GM12878 (cell line): ENCODE results near the gene PTPRM. TPM values are rescaled to one million over a fixed set of nuclear protein-coding genes. Genes with fewer than 3 reads are reported as not detected.

Source experiments
- ATAC-seq: fragments of 200-7000 bp; cut with Tn5 transposase; 3 replicates; pipeline ENCODE4 v1.9.1; 2020; ENCODE audit warnings: mild to moderate bottlenecking, moderate library complexity
- BruUV-seq: library from RNA; stranded (reverse); fragments of 400-500 nt; replicated peaks from 2 replicates; lab custom pipeline; 2021; lab: Mats Ljungman, UMichigan
- CTCF ChIA-PET: fragments of 300-600 bp; sonication (Branson Sonifier 250); formaldehyde crosslinking; extraction: SDS; loops from one replicate; lab custom pipeline; 2021; ENCODE audit warnings: inconsistent platforms; lab: Yijun Ruan, JAX
- POLR2A ChIA-PET: fragments of 350-600 bp; formaldehyde crosslinking; extraction: SDS; loops from one replicate; lab custom pipeline; 2021; ENCODE audit warnings: inconsistent platforms; lab: Charles Lee
- RAD21 ChIA-PET: fragments of 300-600 bp; sonication (Branson Sonifier 250); formaldehyde crosslinking; loops from one replicate; lab custom pipeline; 2023; ENCODE audit warnings: antibody characterized with exemption; ENCODE audit not compliant: unreplicated experiment; lab: Charles Lee
- SMC1A ChIA-PET: fragments of 300-600 bp; sonication (Branson Sonifier 250); formaldehyde crosslinking; loops from one replicate; lab custom pipeline; 2023; ENCODE audit not compliant: unreplicated experiment, uncharacterized antibody; lab: Charles Lee
- DNase-seq: peaks from one replicate; pipeline ENCODE4 v3.0.0-alpha.2; 2011; ENCODE audit warnings: low read depth, low spot score
- FAIRE-seq: peaks from 3 replicates; lab custom pipeline; 2011; peaks lifted over from hg19 to GRCh38; lab: Jason Lieb, UNC
- H2AFZ ChIP-seq: 2 replicates; pipeline ENCODE4 v1.6.0; 2011; ENCODE audit warnings: low read depth, low read length, control low read depth; ENCODE audit not compliant: control insufficient read depth
- H3K27ac ChIP-seq: 2 replicates; pipeline ENCODE4 v1.5.1; 2011; ENCODE audit warnings: control low read depth; ENCODE audit not compliant: control insufficient read depth, insufficient read depth
- H3K27me3 ChIP-seq, 2 experiments: replicated peaks in 1 of 2; 2 replicates each; pipeline versions ENCODE4 v1.6.0 to v1.6.1; 2011; ENCODE audit warnings: low read length in 1 of 2; ENCODE audit not compliant: control insufficient read depth in 2 of 2, insufficient read depth in 2 of 2
- H3K36me3 ChIP-seq, 2 experiments: 2 replicates each; pipeline ENCODE4 v1.5.1; 2011; ENCODE audit warnings: low read length in 1 of 2; ENCODE audit not compliant: control insufficient read depth in 2 of 2, insufficient read depth in 2 of 2
- H3K4me1 ChIP-seq: 2 replicates; pipeline ENCODE4 v1.6.1; 2011; ENCODE audit warnings: mild to moderate bottlenecking, low read length, moderate library complexity, mixed read lengths; ENCODE audit not compliant: control insufficient read depth, insufficient read depth
- H3K4me2 ChIP-seq: 2 replicates; pipeline ENCODE4 v1.6.0; 2011; ENCODE audit warnings: control low read depth; ENCODE audit not compliant: control insufficient read depth, insufficient read depth
- H3K4me3 ChIP-seq: fragments of 200-600 bp; sonication (generic); 2 replicates; pipeline ENCODE4 v1.5.1; 2016
- H3K79me2 ChIP-seq: 2 replicates; pipeline ENCODE4 v1.6.0; 2011; ENCODE audit warnings: low read length; ENCODE audit not compliant: control insufficient read depth, insufficient read depth
- H3K9ac ChIP-seq: 2 replicates; pipeline ENCODE4 v1.8.0; 2011; ENCODE audit warnings: low read length, control low read depth, mixed read lengths; ENCODE audit not compliant: control insufficient read depth, insufficient read depth
- H3K9me3 ChIP-seq: replicated peaks from 3 replicates; pipeline ENCODE4 v1.5.1; 2011; ENCODE audit warnings: mild to moderate bottlenecking, low read length; ENCODE audit not compliant: control insufficient read depth, insufficient read depth
- H4K20me1 ChIP-seq: 2 replicates; pipeline ENCODE4 v1.6.0; 2011; ENCODE audit not compliant: control insufficient read depth, insufficient read depth
- BCL11A ChIP-seq: IDR thresholded peaks from 2 replicates; pipeline ENCODE4 v1.6.1; 2011; ENCODE audit warnings: low read depth, low read length
- CBFB ChIP-seq: IDR thresholded peaks from 2 replicates; pipeline ENCODE4 v1.6.1; 2016; ENCODE audit warnings: antibody characterized with exemption, low read depth
- MYB ChIP-seq: fragments of 150-350 bp; IDR thresholded peaks from 2 replicates; pipeline ENCODE4 v1.6.1; 2014; ENCODE audit warnings: mild to moderate bottlenecking, low read depth, low read length, borderline replicate concordance
- MYC ChIP-seq: IDR thresholded peaks from 2 replicates; pipeline ENCODE4 v1.6.1; 2011; ENCODE audit warnings: mild to moderate bottlenecking, low read length, moderate library complexity, inconsistent platforms; ENCODE audit not compliant: insufficient read depth, insufficient replicate concordance, insufficient read length, severe bottlenecking
- NFYB ChIP-seq: IDR thresholded peaks from 2 replicates; pipeline ENCODE4 v1.6.1; 2011; ENCODE audit warnings: low read depth, mild to moderate bottlenecking, low read length, improper control_type of control experiment, moderate library complexity; ENCODE audit not compliant: insufficient read depth
- RFX5 ChIP-seq: IDR thresholded peaks from 2 replicates; pipeline ENCODE4 v1.6.1; 2011; ENCODE audit warnings: low read depth, low read length, improper control_type of control experiment
- WRNIP1 ChIP-seq: IDR thresholded peaks from 2 replicates; pipeline ENCODE4 v1.6.1; 2011; ENCODE audit warnings: low read depth, low read length, improper control_type of control experiment, borderline replicate concordance
- ZBTB40 ChIP-seq: fragments of 450-650 bp; IDR thresholded peaks from 2 replicates; pipeline ENCODE4 v1.6.1; 2016; ENCODE audit warnings: mild to moderate bottlenecking, moderate library complexity, borderline replicate concordance
- ZNF687 ChIP-seq: fragments of 450-650 bp; IDR thresholded peaks from 2 replicates; pipeline ENCODE4 v1.6.1; 2017; ENCODE audit warnings: mild to moderate bottlenecking, moderate library complexity
- WGBS: methylation state at CpG from one replicate; pipeline ENCODE4 v1.1.6; 2016; ENCODE audit warnings: low lambda C conversion rate; ENCODE audit not compliant: insufficient replicate concordance, insufficient coverage; ENCODE audit errors: missing lambda C conversion rate; 5-methylcytosine and 5-hydroxymethylcytosine counted together
- in situ Hi-C: fragments of 300-500 bp; cut with MboI; formaldehyde crosslinking; loops from 9 replicates; pipeline ENCODE4 v1.14.3; 2018; ENCODE audit warnings: mixed read lengths
- intact Hi-C: fragments of 100-400 bp; cut with micrococcal nuclease; formaldehyde crosslinking; loops from one replicate; pipeline ENCODE4 v1.14.2; 2022; ENCODE audit not compliant: unreplicated experiment
- polyA plus RNA-seq, 11 experiments: library from polyadenylated mRNA; depleted of rRNA in 4 of 11; unstranded in 6 of 11; stranded (reverse) in 5 of 11; fragments of >200 nt; fragmentation: Nextera tagmentation in 4 of 11; fragmentation: Illumina TruSeq in 1 of 11; extraction: Ambion mirVana in 4 of 11; extraction: Trizol in 1 of 11; gene quantifications; 1 replicate in 1 of 11; 2 replicates in 10 of 11; pipeline versions ENCODE4 v1.2.1 to v1.2.3, GENCODE V29; 2011 to 2016; ENCODE audit warnings: inconsistent platforms in 2 of 11, missing spikeins in 2 of 11, low read depth in 1 of 11
- total RNA-seq, 4 experiments: library from RNA; depleted of rRNA in 3 of 4; stranded (reverse); fragments of >200 nt in 3 of 4; fragmentation: Illumina TruSeq in 1 of 4; extraction: Trizol in 1 of 4; gene quantifications; 2 replicates each; pipeline versions ENCODE4 v1.2.1 to v1.2.3, GENCODE V29; 2013 to 2021

Gene PTPRM
- total and polyA plus RNA-seq, 10 of the 15 experiments (the other 5 are each of a cell fraction or from before 2014, with no cell fraction given), result 0.07 to 22.6 (median 0.60) TPM

DNA sequence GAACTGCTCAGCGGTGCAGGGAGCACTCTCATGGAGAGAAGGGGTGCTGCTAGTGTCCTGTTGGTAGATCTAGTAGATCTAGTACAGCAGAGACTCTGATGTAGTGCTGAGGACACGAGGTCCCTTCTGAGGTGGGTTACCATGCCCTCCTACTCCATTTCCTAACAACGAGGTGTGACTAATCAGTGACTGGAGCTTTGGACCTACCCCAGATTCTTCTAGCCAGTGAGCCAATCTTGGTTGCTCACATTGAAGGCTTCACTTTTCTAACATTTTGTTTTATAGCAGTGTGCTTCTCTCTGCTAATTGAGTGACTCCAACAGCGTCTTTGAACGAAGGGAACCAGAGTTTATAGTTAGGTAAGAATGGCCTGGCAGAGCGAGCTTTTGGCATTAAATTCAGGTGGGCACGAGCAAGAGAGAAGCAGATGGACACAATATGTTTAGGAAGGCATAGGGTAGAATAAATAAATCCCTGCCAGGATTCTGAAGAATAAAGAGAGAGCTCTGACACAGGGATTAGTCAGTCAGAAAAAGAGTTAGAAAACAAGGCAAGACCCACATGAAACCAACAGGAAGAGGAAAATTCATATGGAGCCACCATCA lies 736.1 kb downstream of the PTPRM start:
- no peaks in the 10 kb centered on the region for H4K20me1 ChIP-seq
- FAIRE-seq (no peak), ATAC-seq (no peak), DNase-seq (no peak)
- no peak overlapping the region for H3K9ac ChIP-seq
- BruUV-seq, result no TSS peak
- H3K4me1 ChIP-seq, result no peaks in the 10 kb centered on the region
- CTCF ChIA-PET, result no interaction called here
- SMC1A ChIA-PET, result no interaction called here
- no peaks in the 10 kb centered on the region for H3K36me3 ChIP-seq
- WGBS, result 14% methylated on average over 7 of the region's 7 CpGs
- TF ChIP-seq MYB (no peak), NFYB (no peak), CBFB (no peak), ZNF687 (no peak), MYC (no peak), RFX5 (no peak), ZBTB40 (no peak), WRNIP1 (no peak), BCL11A (no peak)
- POLR2A ChIA-PET, result no interaction called here
- no peaks in the 10 kb centered on the region for H3K79me2 ChIP-seq
- no peaks in the 10 kb centered on the region for H3K27me3 ChIP-seq
- H3K4me3 ChIP-seq, result no peak overlapping the region
- RAD21 ChIA-PET, result no interaction called here
- intact Hi-C loops (no loop called here), in situ Hi-C loops (no loop called here)
- H3K27ac ChIP-seq, result no peak overlapping the region
- no peak overlapping the region for H3K4me2 ChIP-seq
- H2AFZ ChIP-seq, result no peak overlapping the region
- H3K9me3 ChIP-seq, result no peaks in the 10 kb centered on the region
